ENCODE measurements around the gene PCNA.

DNA sequence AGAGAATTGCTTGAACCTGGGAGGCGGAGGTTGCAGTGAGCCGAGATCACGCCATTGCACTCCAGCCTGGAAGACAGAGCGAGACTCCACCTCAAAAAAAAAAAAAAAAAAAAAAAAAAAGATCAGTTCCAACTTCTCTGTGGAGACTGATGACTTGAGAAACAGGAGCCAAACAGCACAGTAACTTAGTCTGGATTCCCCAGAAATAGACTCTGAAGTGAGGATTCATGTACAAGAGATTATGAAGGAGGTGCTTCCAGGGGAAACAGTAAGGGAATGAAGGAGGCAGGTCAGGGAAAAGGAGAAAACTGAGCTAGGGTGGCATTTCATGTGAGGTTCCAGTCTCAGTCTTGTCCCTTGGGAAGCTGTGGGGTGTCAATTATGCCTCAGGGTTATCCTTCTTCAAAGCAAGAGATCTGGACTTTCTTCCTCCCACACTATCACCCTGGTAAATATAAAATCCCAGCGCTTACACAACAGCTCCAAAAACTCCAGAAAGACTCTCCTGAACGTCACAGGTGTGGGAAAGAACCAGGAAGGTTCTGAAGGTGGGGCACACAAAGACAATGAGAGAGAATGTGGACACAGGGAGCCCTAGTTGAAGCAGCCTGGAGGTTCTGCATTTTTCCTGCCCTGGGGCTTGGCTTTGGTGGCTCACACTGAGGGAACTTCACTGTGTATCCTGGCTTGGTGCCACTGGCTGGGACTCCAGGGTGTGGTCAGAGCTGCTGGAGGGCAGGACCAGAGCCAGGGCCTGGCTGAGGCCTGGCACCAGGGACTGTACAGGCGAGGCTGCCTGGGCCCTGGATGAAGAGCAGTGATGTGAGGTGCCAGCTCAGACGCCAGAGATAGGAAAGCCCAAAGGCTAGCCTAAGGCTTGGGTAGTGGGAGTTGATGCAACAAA is 46.8 kb downstream of the PCNA start:
- TF ChIP-seq, protein P1, sequence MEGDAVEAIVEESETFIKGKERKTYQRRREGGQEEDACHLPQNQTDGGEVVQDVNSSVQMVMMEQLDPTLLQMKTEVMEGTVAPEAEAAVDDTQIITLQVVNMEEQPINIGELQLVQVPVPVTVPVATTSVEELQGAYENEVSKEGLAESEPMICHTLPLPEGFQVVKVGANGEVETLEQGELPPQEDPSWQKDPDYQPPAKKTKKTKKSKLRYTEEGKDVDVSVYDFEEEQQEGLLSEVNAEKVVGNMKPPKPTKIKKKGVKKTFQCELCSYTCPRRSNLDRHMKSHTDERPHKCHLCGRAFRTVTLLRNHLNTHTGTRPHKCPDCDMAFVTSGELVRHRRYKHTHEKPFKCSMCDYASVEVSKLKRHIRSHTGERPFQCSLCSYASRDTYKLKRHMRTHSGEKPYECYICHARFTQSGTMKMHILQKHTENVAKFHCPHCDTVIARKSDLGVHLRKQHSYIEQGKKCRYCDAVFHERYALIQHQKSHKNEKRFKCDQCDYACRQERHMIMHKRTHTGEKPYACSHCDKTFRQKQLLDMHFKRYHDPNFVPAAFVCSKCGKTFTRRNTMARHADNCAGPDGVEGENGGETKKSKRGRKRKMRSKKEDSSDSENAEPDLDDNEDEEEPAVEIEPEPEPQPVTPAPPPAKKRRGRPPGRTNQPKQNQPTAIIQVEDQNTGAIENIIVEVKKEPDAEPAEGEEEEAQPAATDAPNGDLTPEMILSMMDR (IDR thresholded peaks at IDR 0.05), result no peak
- TF ChIP-seq POLR2AphosphoS5 (IDR thresholded peaks at IDR 0.05), result peak in 2 of 3 donors; percentile 48 to 55
- TF ChIP-seq POLR2A (IDR thresholded peaks at IDR 0.05), result no peak

Measured in transverse colon (tissue), 4 donors.